Measurements from ENCODE around the gene NUP58. TPM values are rescaled to one million over a fixed set of nuclear protein-coding genes. Genes with fewer than 3 reads are reported as not detected.

The NUP58 gene
- total RNA-seq (2013; cell fraction: nucleolus; rRNA removed), result 250 and 257 TPM in 2 replicates
- total RNA-seq (2014; rRNA removed) (58.1 and 75.6 TPM in 2 replicates), total RNA-seq (2014; rRNA removed; fragmentation: Illumina TruSeq; extraction: Trizol) (56.6 and 58.0 TPM in 2 replicates), total RNA-seq (2021) (46.7 and 54.5 TPM in 2 replicates), polyA plus RNA-seq (2011; rRNA removed) (78.0 and 110 TPM in 2 replicates), polyA plus RNA-seq (2014; fragmentation: Illumina TruSeq; extraction: Trizol) (47.9 and 62.7 TPM in 2 replicates), polyA plus RNA-seq (2014; fragmentation: Nextera tagmentation; extraction: Ambion mirVana) (10 to 100 TPM; 12.1 to 14.0 TPM), polyA plus RNA-seq (2014; rRNA removed) (37.7 and 42.5 TPM in 2 replicates), polyA plus RNA-seq (2016; fragmentation: Nextera tagmentation; extraction: Ambion mirVana) (10 to 100 TPM; 38.9 to 49.8 TPM), polyA minus RNA-seq (2011; rRNA and poly(A)+ RNA removed) (88.9 and 113 TPM in 2 replicates), Bru-seq, nascent RNA (percentile 92 among the genes with signal in this experiment), BruChase-seq, experiment 1, labeled RNA remaining after a 6-hour chase (percentile 96 among the genes with signal in this experiment), BruChase-seq, experiment 2, labeled RNA remaining after a 2-hour chase (percentile 96 among the genes with signal in this experiment)
- polyA plus RNA-seq (2011; ENCODE audit: low read depth), result 10.0 TPM
- polyA plus RNA-seq (2011; cell fraction: cytosol; rRNA removed), result 48.0 and 50.8 TPM in 2 replicates
- polyA plus RNA-seq (2011; cell fraction: nucleus; rRNA removed), result 30.4 and 34.5 TPM in 2 replicates
- polyA plus RNA-seq (2012), result 15.9 and 26.2 TPM in 2 replicates
- 38.5 and 53.3 TPM in 2 replicates for polyA minus RNA-seq (2011; cell fraction: cytosol; rRNA and poly(A)+ RNA removed)
- polyA minus RNA-seq (2011; cell fraction: nucleus; rRNA and poly(A)+ RNA removed), result 43.5 and 70.0 TPM in 2 replicates
- long read RNA-seq, experiment 1, full-length matches to known transcripts, result 6 of 11 reads
- long read RNA-seq, experiment 1, partial matches to known transcripts, result 2 of 11 reads
- long read RNA-seq, experiment 1, other reads (novel, unspliced or antisense), result 3 of 11 reads
- long read RNA-seq, experiment 2, full-length matches to known transcripts, result 38 of 61 reads
- long read RNA-seq, experiment 2, partial matches to known transcripts, result 6 of 61 reads
- long read RNA-seq, experiment 2, other reads (novel, unspliced or antisense), result 17 of 61 reads

- WGBS (ENCODE audit: insufficient coverage, insufficient replicate concordance, low lambda C conversion rate, missing lambda C conversion rate), result under 1% methylated on average over 64 of the region's 64 CpGs
- Histone ChIP-seq H3K4me1 (ENCODE audit: control insufficient read depth, insufficient read depth, low read length) (no peaks in the 10 kb centered on the region), H3K9ac (ENCODE audit: control insufficient read depth, insufficient read depth, low read length) (peak within 1 kb of the TSS; percentile 93), H3K79me2 (ENCODE audit: control insufficient read depth, insufficient read depth, low read length) (peaks cover 45% of the 10 kb centered on the region), H3K36me3 (ENCODE audit: control insufficient read depth in 2 of 2, insufficient read depth in 2 of 2, low read length in 1 of 2) (peaks cover 0 to 8% of the 10 kb centered on the region in 2 experiments; a peak in 2 of 4 replicates), H3K4me3 (peak within 1 kb of the TSS; percentile 91), H3K27me3 (replicated peaks in 1 of 2; ENCODE audit: control insufficient read depth in 2 of 2, insufficient read depth in 2 of 2, low read length in 1 of 2) (no peaks in the 10 kb centered on the region), H3K4me2 (ENCODE audit: control insufficient read depth, insufficient read depth) (peak within 1 kb of the TSS; percentile 89), H3K27ac (ENCODE audit: control insufficient read depth, insufficient read depth) (peak within 1 kb of the TSS; percentile 78), H4K20me1 (ENCODE audit: control insufficient read depth, insufficient read depth) (no peaks in the 10 kb centered on the region), H2AFZ (ENCODE audit: control insufficient read depth, low read depth, low read length) (peak within 1 kb of the TSS; percentile 64), H3K9me3 (replicated peaks; ENCODE audit: control insufficient read depth, insufficient read depth, low read length) (no peaks in the 10 kb centered on the region; the same call in 2 of the 3 replicates)
- ChIA-PET SMC1A (ENCODE audit: uncharacterized antibody, unreplicated experiment) (interaction anchor here (0.6 to 1.9 kb wide), 2 partner anchors 10 to 23 kb away, joined by 4 read pairs; no protein-coding TSS in a partner anchor), CTCF (interaction anchor here (1.3 to 4.2 kb wide), 3 partner anchors 15 to 187 kb away, joined by 3 to 14 read pairs (median 4); partner anchors contain the start of gene MTMR6), POLR2A (interaction anchor here (0.7 to 0.9 kb wide), 2 partner anchors 16 to 121 kb away, joined by 3 read pairs; no protein-coding TSS in a partner anchor), RAD21 (ENCODE audit: unreplicated experiment) (no interaction called here)
- DNase-seq (ENCODE audit: low read depth, low spot score) (peak; percentile 83), ATAC-seq (peak; percentile 99), FAIRE-seq (peak; percentile 99)
- intact Hi-C loops (cut with micrococcal nuclease; ENCODE audit: unreplicated experiment), result loop anchor here (2.0 kb wide), 1 partner anchor 15 kb away; the partner anchor contains the start of gene MTMR6
- BruUV-seq (replicated peaks), result no TSS peak
- in situ Hi-C loops (cut with MboI), result no loop called here
- no peak for TF ChIP-seq PBX3 (IDR thresholded peaks at IDR 0.05; ENCODE audit: insufficient replicate concordance, low read depth, low read length)
- no peak for TF ChIP-seq ZNF384 (IDR thresholded peaks at IDR 0.05; ENCODE audit: borderline replicate concordance, low read depth, low read length)
- 0 out of 2 replicates have a peak, but pooled peaks have one; percentile 53 for TF ChIP-seq SIN3A (IDR thresholded peaks at IDR 0.05; ENCODE audit: low read depth, low read length)
- no peak for TF ChIP-seq TCF3 (IDR thresholded peaks at IDR 0.05; ENCODE audit: borderline replicate concordance, insufficient read depth, low read depth, low read length)
- TF ChIP-seq MTA3 (IDR thresholded peaks at IDR 0.05; ENCODE audit: borderline replicate concordance, low read length), result no peak
- TF ChIP-seq USF2 (IDR thresholded peaks at IDR 0.05; ENCODE audit: borderline replicate concordance, low read depth, low read length), result no peak
- TF ChIP-seq E4F1 (IDR thresholded peaks at IDR 0.05; ENCODE audit: borderline replicate concordance, partially characterized antibody), result no peak
- TF ChIP-seq JUNB (IDR thresholded peaks at IDR 0.05), result no peak
- no peak for TF ChIP-seq TCF7 (IDR thresholded peaks at IDR 0.05; ENCODE audit: borderline replicate concordance)
- TF ChIP-seq CHD2 (IDR thresholded peaks at IDR 0.05; ENCODE audit: borderline replicate concordance, low read depth, low read length), result peak; percentile 83; the same call in 1 of the 2 replicates
- no peak for TF ChIP-seq SMAD1 (IDR thresholded peaks at IDR 0.05; ENCODE audit: low read depth, partially characterized antibody)
- TF ChIP-seq RELA (IDR thresholded peaks at IDR 0.05; ENCODE audit: borderline replicate concordance, partially characterized antibody), result peak; percentile 80
- TF ChIP-seq BACH1 (IDR thresholded peaks at IDR 0.05; ENCODE audit: borderline replicate concordance), result 0 out of 2 replicates have a peak, but pooled peaks have one; percentile 12
These were observed at the start of gene NUP58 for GRCh38 chr13:25301347-25302113. TSS of gene NUP58 (plus strand) at chr13:25301625. CDS start at chr13:25301774, 149 bp downstream.

Measured in GM12878 (cell line).